CD4-positive, alpha-beta T cell treated with Interleukin-15 for 1 hour (primary cell): ENCODE data around the gene CIAPIN1.
"Not testable (repeated sequence)": the region's sequence is repeated elsewhere in the genome, so short reads cannot be mapped to it uniquely, and the experiment has no call there.

Experiments
- DNase-seq: peaks from one replicate; pipeline ENCODE4 v3.0.0-alpha.2; 2020

Gene CIAPIN1

DNA sequence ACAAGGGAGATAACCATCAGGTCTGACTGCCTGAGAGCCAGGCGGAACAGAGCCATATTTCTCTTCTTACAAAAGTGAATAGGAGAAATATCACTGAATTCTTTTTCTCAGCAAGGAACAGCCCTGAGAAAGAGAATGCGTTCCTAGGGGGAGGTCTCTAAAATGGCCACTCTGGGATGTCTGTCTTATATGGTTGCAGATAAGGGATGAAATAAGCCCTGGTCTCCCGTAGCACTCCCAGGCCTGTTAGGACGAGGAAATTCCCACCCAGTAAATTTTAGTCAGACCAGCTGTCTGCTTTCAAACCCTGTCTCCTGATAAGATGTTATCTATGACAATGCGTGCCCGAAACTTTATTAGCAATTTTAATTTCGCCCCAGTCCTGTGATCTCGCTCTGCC is 7.2 kb downstream of the CIAPIN1 start:
- not testable (repeated sequence) for DNase-seq

DNA sequence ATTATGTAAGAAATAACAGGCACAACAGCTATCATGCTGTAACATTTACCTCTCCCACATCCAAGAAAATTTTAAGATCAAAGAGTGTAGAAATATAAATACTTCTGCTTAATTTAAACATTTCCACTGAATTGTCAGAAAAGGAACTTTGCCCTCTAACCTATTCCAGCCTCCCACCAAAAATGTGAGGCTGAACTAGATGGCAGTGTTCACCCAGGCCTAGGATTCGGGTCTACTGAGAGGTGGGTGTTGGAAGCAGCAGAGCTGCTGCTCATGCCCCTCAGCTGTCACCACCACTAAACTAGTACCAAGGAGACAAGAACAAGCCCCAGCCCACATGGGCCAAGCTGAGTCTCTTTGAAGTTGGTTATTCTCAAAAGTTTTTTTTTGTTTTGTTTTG is 11.3 kb downstream of the CIAPIN1 start:
- DNase-seq: no peak

DNA sequence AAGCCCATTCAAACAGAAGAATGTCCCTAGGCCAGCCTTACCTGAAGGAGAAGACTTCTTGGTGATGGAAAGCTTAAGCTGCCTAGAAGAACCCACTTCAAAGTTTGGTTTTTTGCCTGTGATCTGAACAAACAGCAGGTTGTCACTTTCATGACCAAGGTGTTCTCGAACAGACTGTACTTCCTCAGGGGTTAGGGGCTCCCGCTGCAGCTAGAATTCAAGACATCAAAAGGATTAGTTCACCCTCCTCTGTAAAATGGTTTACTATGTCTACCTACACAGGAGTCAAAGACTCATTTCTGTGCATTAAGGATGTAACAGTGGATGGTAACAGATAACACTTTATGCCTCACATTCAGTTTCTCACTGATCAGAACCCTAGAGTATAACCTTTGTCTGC is 13.2 kb downstream of the CIAPIN1 start:
- DNase-seq: no peak

DNA sequence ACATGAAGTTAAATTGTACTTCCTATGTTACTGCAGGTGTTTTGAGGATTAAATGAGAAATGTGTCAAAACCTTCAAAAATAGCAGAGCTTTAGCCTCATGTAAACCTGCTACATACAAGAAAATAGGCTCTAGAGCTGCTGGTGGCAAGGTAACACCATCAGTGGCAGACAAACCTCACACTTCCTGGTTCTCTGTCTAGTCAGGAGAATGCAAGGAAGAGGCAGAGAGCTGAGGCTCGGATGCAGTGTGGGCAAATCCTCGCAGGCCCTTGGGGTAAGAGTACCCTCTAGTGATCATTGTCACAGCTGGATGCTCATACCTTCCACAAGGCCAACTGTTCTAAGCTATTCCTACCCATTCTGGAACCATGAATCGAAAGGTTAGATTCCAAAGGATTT is 14.2 kb downstream of the CIAPIN1 start:
- DNase-seq: no peak

DNA sequence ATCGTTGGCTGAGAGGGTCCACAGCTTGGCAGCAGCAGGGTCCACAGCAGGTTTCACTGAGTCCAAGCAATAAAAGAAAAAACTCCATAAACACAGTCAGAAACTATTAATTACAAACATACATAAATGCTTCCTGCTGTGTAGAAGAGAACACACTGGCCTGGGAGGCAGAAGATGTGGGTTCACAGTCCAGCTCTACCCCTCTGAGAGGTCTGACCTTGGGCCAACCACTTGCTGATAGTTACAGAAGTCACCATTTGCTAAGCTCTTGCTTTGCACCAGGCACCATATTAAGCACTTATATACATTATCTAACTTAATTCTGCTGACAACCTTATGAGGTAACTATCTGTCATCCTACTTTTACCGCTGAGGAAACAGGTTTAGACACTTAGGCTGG is 14.7 kb downstream of the CIAPIN1 start:
- DNase-seq: no peak

DNA sequence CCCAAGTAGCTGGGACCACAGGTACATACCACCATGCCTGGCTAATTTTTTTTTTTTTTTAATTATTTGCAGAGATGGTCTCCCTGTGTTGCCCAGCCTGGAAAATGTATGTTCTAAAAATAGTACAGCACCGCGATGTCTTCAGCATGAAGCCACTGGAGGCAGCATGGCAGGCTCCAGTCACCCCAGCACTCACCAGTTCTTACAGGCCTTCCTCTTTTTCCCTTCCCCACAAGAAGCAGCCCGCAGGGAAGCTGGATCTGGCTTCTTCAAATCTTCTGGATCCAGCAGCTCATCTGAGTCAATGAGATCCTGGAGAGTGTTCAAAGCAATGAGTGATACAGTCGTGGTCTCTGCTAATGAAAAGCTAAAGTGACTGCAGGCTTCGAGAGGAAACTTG is 16.2 kb downstream of the CIAPIN1 start:
- no peak for DNase-seq

DNA sequence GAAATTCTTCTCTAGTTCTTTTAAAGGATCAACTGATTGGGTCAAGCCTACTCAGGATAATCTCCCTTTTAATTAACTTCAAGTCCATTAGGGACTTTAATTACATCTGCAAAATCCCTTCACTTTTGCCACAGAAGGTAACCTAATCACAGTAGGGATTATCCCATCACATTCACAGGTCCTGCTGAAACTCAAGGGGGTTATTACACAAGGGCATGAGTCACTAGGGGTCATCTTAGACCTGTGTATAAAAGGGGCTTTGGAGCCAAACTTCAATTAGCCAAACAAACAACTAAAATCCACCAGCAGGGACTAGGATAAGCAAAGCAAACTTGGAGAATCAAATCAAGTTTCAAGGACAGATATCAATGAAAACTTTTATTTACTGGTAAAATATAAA is 19.4 kb downstream of the CIAPIN1 start:
- DNase-seq: no peak

DNA sequence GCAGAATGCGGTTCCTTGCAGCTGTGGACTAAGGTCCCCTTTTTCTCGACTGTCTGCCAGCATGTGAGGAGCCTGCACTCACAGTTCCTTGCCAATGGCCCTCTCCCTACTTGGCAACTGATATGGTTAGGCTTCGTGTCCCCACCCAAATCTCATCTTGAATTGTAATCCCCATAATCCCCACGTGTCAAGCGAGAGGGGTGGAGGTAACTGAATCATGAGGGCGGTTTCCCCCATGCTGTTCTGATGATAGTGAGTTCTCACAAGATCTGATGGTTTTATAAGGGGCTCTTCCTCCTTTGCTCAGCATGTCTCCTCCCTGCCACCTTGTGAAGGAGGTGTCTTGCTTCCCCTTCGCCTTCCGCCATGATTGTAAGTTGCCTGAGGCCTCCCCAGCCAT is 19.9 kb downstream of the CIAPIN1 start:
- no peak for DNase-seq

DNA sequence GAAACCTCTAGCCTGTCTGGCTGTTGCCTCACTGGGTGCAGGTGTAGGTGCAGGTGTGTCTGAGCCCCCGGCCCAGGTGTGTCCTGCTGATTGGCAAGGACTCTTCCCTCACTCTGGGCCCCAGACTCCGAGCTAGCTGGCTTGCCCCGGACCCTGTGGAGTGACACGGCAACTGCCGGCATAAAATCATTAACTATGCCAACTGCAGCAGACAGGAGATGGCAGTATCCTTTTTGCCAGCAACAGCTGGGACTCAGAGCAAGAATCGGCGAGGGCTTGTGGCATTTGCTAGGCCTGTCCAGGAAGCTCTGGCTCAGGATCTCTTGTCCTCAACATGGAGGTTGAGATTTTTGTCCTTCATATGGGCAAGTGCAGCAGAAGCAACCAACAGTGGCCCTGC is 20.8 kb downstream of the CIAPIN1 start:
- DNase-seq: no peak

DNA sequence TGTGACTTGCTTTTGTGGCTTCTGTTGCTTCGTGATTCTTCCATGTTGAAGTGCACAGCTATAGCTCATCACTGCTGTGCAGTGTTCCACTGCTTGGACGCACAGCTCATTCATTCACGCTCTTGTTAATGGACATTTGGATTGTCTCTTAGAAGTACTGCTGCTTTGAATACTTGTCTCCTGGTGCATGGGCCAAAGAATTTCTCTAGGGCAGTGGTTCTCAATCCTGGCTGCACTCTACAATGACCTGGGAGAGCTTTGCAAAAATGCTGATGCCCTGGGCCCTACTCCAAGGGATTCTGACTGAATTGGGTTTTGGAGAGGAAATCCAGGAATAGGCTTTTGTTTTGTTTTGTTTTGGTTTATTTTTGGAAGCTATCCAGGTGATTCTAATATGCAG is 22.6 kb downstream of the CIAPIN1 start:
- DNase-seq: no peak

DNA sequence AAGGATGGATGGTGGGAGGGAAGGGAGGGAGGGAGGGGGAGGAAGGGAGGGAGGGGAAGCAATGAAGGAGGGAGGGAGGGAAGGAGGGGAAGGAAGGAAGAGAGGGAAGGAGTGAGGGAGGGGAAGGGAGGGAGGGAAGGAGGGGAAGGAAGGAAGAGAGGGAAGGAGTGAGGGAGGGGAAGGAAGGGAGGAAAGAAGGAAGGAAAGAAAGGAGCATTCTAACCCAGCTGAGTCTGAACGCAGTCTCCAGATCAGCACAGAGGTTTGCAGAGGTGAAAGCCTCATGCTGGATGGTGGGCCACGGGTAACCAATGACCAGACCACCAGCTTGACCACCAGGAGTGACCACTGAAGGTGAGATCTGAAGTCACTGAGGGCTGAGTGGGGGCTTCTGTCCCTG is 24.0 kb downstream of the CIAPIN1 start:
- no peak for DNase-seq

DNA sequence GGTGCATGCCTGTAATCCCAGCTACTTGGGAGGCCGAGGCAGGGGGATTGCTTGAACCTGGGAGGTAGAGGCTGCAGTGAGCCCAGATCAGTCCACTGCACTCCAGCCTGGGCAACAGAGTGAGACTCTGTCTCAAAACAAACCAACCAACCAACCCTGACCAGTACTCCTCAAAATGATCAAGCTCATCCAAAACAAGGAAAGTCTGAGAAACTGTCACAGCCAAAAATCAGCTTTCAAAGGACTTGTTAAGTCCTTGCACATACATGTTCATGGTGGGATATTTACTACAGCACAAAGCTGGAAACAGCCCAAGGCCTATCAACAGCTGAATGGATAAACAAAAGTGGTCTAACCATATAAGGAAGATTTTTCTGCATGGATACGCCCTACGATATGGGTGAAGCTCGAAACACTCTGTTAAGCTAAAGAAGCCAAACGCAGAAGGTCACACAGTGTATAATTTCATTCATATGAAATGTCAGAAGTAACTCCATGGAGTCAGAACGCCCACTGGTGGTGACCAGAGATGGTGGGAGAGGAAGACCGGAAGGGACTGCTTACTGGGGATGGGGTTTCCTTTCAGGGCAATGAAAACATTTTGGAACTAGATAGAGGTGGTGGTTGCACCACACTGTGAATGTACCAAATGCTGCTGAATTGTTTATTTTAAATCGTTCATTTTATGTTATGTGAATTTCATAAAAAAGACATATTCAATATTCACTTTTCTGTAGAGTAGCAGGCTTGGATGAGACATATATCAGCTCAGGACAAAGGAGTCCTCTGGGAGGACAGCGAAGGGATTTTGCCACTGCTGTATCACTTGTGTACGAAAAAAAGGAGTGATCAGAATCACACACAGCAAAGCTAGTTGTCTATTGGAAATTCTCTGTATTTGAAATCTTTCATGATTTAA is 24.9 kb downstream of the CIAPIN1 start:
- no peak for DNase-seq

DNA sequence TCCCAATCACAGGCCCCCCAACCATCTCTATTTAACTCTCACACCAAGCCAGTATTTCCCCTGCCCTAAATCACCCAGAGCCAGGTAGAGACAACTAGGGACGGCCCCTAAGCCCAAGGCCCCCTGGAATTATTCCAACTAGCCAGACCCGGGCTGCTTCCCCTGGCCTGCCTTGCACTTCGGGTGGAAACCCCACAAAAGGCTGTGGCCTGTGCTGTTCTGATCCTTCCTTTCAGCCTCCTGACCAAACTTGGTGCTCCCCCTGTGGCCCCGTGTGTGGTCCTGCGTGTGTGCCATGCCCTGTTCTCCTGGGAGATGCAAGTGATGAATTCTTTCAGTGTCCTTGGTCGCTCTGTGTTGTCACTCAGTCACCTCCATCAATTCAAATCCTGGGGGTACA is 27.7 kb downstream of the CIAPIN1 start:
- no peak for DNase-seq

DNA sequence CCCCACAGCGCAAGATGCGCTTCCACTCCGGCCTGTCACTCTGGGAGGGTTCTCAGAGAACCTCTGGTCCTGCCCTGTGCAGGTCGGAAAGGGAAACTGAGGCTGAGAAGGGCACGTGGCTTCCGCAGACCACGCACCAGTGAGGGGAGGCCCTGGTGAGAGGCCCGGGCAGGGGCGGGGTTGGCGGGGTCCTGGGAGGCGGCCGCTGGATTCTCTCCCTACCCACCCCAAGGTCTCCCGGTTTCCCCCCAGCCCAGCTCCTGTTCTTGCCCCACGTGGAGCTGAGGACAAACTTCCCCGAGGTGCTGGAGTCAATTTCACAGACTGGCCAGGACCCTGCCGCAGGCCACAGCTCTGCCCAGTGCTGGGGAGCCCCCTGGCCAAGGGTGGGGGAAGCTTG is 31.1 kb downstream of the CIAPIN1 start:
- no peak for DNase-seq

DNA sequence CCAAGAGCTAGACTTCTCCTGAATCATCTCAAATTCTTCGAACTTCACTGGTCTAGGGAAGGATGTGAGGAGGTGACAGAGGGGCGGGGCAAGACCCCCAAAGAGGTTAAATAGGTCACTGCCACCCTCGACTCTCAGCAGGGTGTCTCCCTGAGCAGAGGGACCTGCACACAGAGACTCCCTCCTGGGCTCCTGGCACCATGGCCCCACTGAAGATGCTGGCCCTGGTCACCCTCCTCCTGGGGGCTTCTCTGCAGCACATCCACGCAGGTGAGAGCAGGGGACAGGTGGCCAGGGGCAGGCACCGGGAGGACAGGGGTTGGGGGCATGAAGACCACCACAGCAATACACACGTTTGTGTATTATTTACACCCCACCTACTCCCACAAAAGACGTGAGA is 33.5 kb downstream of the CIAPIN1 start:
- DNase-seq: no peak

DNA sequence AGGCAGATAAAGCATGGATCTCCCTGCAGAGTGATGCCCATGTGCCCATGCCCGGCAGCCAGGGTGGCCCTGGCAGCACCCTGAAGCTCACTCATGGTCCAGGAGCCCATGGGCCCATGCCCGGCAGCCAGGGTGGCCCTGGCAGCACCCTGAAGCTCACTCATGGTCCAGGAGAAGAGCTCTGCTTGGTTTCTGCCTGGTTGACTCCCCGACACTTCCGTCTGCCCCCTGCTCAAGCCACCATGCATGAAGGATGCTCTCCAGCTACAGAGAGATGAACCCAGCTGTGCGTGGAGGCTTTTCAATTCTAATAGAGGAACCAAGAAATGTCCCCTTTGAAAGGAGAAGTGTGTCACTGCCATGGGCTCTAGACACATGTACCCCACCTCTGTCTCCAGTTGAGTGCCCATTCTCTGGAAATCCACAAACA is 33.9 kb downstream of the CIAPIN1 start:
- peak; percentile 63 for DNase-seq

DNA sequence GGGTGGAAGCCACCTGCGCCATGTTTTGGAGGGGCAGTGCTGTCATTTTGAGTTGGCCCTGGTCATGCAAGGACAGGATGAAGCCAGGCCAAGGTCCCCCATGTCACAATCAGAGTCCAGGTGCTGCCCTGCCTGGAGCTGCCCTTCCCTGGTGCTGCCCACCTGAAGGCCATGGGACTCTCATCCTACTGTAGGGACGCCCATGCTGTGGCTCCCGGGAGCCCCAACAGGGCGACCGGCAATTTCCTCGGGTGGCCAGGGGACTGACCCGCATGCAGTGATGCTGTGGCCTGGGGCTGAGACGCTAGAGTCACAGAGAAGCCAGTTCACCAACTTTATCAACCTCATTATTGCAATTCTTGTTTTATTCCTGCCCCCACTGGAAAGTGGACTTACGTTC is 34.6 kb downstream of the CIAPIN1 start:
- DNase-seq: no peak

DNA sequence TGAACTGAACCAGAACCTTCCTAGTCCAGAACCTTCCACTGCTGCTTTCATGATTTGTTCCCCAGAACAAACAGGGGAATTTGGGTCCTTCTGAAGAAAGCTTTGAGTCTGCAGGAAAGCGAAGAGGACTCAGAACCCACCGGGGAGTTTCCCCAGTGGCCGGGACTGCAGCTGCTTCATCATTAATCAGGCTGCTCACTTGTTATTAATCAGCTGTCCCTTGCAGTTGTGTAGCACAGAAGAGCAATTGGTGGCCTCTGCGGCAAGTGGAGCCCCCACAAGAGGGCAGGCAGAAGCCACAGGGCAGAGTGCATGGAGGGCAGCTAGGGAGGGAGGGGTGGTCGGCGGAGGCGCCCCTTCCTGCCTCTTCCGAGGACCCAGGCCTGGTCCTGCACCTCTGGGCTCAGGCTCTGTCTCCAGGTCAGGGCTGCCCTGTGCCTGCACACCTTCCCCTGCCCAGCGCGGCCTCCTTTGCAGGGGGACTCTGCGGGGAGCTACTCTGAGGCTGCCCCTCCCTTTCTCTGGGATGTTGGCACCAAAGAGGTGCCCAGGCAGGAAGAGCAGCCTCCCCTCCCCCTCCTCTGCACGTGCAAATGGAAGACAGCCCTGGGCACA is 35.7 kb downstream of the CIAPIN1 start:
- no peak for DNase-seq

DNA sequence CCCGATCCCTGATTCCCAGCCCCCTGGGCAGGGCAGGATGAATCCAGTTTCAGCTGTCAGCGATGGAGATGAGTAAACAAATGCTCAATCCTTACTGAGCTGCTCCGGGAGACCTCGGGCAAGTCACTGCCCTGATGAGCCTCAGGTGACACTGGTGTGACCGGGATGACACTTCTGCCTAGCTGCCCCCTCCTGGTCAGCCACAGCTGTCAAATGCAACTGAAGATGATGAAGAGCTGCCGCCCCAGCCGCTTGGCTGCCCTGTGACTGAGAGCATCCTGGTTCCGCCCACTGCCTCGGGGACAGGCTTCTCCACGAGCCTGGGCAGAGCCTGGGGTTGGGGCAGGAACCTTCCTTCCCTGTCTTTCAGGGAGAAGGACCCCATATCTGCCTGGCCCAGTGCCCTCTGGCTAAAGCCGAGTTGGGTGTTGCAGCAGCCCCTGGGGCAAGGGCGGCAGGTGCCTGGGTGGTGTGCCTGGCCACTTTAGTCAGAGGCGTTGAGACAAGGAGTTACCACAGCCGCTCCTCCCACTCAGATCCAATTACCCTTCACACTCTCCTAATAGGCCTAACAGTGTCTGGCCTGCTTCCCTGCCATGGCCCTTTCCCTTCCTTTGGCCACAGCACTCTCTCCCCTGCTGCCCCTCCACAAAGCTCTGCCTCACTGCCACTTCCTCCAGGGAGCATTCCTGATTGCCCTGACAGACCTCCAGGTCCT is 37.2 kb downstream of the CIAPIN1 start:
- no peak for DNase-seq

DNA sequence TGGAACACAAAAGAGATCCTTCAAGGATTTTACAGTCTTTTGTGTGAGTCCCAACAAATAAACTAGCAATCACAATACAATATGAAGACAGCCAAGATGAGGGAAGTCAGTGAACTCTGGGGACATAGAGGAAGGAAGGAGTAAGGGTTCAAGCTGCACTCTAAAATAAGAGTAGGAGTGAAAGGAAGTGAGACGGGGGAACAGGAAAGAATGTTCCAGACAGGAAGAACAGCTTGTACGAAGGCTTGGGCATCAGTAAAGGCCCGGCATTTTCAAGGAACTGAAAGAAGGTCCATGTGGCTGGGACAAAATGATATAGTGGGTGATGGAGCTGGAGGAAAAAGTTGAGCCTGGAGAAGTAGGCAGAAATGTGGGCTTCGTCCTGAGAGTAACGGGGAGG is 38.1 kb downstream of the CIAPIN1 start:
- no peak for DNase-seq

DNA sequence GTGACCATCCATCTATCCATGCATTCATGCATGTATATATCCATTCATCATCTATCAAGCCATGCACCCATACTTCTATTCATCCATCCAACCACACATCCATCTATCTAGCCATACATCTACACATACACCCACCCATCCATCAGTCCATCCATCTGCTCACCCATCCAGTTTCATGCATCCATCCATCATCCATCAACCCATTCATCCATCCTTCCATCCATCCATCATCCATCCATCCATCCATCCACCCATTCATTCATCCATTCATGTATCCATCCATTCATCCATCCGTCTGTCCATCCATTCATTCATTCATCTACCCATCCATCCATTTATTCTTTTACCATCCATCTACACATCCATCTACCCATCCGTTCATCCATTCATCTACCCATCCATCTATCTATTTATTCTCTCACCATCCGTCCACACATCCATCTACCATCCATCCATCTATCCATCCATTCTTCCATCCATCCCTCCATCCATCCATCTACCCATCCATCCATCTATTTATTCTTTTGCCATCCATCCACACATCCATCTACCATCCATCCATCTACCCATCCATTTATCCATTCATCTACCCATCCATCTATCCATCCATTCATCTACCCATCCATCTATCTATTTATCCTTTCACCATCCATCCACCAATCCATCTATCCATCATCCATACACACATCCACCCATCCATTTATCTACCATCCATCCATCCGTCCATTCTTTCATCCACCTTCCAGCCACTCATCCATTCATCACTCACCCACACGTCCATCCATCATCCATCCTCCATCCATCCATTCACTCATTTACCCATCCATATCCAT is 39.4 kb downstream of the CIAPIN1 start:
- DNase-seq: no peak

DNA sequence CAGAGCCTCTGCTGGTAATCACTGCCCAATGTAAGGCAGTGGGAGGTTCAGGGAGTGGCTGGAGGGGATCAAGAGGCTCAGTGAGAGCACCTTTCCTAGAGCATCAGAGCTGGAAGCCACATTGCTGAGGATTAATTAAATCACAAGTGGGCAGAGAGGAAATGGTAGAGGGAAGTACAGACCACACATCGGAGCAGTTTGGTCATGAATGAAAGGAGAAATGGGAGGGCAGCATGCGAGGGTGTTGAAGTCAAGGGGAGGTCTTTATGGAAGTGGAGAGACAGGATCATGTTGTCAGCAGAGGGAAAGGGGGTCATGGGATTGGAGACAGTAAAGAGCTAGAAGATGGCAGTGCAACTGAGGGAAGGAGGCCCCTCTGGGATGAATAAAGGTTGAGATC is 40.3 kb downstream of the CIAPIN1 start:
- no peak for DNase-seq

DNA sequence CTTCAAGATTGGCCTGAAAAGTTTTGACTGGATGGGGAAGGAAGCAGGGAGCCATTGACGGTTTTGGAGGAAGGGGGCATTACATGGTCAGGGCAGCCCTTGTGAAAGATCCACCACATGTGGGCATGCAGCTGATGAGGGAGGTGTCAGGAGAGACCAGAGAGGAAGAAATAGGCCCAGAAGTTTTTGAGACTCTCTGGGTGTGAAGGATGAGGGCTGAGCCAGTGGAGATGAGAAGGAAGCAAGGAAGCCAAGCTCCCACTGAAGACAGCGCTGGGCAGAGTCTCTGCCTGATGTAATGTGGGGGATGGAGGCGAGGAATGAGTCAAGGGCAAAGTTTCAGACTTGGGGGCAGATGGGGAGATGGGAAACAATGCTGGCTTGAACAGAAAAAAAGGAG is 42.1 kb downstream of the CIAPIN1 start:
- DNase-seq: no peak
